ENCODE results near the gene SULT1B1. TPM values are rescaled to one million over a fixed set of nuclear protein-coding genes. Genes with fewer than 3 reads are reported as not detected.

The SULT1B1 gene
- polyA plus RNA-seq, 5 donors: 1.5 to 3.3 (median 2.6) TPM

- DNase-seq: no peak
Measured at GRCh38 chr4:69750346-69750745, 10.1 kb downstream of the SULT1B1 start.

GRCh38 chr4:69749771-69750170 is 10.6 kb downstream of the SULT1B1 start:
- no peak for DNase-seq

DNA sequence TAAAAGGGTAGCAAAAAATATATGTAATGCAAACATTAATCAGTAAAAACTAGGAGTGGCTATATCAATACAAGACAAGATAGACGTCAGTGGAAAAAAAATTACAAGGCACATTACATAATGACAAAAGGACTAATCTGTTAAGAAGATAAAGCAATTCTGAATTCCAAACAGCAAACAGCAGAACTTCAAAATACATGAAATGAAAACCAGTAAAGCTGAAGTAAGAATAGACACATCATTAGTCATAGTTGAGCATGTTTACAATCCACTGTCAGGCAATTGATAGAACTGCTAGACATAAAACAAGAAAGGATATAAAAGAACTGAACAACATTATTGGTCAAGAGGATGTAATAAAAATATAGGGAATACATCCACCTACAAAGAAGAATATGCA is 12.2 kb downstream of the SULT1B1 start:
- no peak for DNase-seq

- no peak for DNase-seq
Measured at GRCh38 chr4:69744157-69744478, 16.3 kb downstream of the SULT1B1 start.

DNA sequence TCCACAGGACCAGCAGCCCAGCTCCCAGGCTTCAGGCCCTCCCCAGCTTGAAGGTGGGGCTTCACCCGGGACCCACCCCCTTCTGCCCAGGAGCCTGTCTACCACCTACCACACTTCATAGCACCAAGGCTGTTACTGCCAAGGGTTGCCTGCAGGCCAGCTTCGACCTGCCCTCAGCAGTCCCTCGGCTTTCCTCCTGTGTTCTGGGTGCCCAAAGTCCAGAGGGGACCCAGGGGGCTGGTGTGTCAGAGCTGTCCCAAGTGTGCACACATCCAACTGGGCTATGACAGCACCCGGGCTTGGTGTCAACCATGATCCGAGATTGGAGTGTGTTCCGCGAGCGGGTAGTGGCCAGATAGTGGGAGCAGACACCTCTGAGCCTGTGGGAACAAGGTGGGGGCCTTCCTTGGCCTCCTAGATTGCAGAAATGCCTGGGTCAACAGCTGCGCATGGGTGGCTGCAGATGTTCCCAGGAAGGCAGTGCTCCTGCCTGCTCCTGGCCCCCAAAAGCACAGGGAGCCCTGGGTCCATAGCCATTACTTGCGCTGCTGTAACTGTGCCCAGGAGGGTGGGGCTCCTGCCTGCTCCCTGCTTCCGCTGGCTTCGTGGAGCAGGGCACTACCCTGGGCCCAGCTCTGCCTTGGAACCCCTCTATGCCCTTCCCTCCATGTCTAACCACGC is 16.8 kb downstream of the SULT1B1 start:
- DNase-seq: no peak

DNA sequence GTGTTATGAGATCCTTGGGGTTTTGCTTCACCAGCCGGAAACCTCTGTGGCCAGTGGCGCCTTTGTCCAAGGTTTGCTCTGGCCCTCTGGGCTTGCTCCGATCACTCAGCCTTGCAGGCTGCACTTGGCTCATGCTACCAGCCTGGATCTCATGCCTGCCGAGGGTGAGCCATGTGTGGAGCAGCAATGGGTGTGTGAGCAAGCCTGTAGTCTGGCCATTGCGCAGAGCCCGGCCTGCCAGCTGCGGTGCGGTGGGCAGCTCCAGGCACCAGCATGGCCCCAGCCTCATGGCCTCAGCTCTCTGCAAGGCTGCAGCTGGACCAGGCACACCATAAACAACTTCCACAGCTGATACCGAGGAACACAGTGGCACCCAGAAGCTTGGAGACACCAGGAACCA is 17.8 kb downstream of the SULT1B1 start:
- no peak for DNase-seq

DNA sequence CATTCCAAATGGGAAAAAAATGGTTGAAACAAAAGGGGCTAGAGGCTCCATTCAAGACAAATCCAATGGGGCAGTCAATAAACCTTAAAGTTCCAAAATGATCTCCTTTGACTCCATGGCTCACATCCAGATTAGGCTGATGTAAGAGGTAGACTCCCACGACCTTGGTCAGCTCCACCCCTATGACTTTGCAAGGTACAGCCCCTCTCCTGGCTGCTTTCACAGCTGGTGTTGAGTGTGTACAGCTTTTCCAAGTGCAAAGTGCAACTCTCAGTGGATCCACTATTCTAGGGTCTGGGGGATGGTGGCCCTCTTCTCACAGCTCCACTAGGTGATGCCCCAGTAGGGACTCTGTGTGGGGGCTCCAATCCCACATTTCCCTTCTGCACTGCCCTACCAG is 21.5 kb downstream of the SULT1B1 start:
- DNase-seq: no peak

GRCh38 chr4:69735119-69735518 is 25.3 kb downstream of the SULT1B1 start:
- no peak for DNase-seq

DNA sequence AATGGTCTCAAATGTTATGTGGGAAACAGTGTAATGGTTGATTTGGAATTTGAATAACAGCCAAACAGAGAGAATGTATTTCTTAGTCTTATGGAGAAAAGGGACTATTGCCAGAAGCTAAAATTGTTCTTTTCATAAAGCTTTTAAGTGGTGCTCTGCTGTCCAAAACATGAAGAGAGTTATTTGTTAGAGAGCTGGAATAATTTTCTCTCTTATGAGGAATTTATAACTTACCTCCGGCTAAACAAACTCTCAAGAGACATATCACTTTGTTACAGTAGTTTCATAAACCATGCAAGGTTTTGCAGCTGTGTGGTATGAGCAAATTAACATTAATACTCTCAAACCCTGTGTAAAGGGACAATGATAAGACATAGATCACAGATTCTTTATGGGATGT is 28.6 kb downstream of the SULT1B1 start:
- DNase-seq: no peak

DNA sequence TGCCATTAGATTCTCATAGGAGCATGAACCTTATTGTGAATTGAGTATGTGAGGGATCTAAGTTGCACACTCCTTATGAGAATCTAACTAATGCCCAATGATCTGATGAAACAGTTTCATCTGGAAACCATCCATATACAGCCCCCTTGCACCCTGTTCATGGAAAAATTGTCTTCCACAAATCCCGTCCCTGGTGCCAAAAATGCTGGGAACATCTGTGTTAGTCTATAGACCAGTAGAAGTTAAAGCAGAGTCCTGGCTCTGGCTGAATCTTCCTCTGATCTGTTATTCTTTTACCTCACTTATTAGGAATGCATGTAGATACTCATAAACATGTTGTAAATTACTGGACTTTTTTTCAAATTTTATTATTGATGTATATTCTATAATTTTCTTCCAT is 29.2 kb downstream of the SULT1B1 start:
- DNase-seq: no peak

DNA sequence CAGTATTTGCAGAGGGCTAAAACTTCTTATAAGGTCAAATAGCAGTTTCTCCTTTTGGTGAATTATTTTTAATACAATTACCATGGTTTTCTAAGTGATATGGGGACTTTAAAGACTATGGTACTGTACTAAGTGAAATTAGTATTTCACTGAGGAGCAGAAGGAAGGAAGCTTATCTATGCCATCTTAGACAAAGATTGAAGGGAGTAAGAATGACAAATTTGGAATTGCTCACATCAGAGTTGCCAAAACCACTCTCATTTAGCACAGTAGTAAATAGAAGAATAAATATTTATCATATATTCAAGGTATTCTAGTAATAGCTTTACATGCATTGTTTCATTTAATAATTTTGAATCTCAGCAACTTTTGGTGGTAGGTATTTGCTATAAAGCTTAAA is 30.4 kb downstream of the SULT1B1 start:
- no peak for DNase-seq

GRCh38 chr4:69727926-69728325 is 32.5 kb downstream of the SULT1B1 start:
- no peak for DNase-seq

- no peak for DNase-seq
Measured at GRCh38 chr4:69727426-69727825, 33.0 kb downstream of the SULT1B1 start.

DNA sequence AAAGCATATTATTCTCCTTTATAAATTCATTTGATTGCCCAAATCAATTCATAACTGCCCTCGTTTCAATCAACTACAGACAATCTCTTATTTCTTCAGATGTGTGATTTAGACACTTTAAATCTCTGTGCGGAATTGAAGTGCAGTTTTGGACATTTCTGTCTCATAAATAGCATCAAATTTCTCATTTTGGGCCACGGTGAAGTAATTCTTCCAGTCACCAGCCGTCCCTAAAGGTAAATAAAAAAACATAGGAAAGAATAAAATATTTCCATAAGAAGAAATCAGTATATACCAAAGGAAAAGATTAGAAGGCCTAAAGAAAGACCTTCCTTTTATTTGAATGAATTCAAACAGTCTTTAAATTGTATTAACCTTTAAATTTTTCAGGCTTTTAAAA is 33.4 kb downstream of the SULT1B1 start:
- no peak for DNase-seq

- no peak for DNase-seq
Measured at GRCh38 chr4:69718396-69719271, 41.8 kb downstream of the SULT1B1 start.

- DNase-seq: no peak
Measured at GRCh38 chr4:69717778-69718177, 42.6 kb downstream of the SULT1B1 start.

DNA sequence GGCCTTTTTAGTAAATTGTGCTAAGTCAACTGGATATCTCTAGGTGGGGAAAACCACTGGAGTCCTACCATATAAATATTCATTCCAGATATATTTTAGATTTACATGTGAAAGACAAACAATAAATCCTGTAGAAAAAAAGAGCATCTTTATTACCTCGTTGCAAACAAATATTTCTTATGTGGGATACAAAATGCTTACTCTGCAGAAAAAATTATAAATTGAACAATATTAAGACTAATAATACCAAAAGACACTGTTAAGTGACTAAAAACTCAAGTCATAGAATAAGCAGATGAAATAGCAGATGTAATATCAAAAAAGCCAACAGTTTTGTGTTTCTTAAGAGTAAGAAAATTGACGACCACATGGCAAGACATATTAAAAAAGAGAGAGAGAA is 43.8 kb downstream of the SULT1B1 start:
- DNase-seq: no peak

- no peak for DNase-seq
Measured at GRCh38 chr4:69714086-69714485, 46.3 kb downstream of the SULT1B1 start.

- DNase-seq: peak in 1 of 2 donors; percentile 44
Measured at GRCh38 chr4:69713593-69713992, 46.8 kb downstream of the SULT1B1 start.

GRCh38 chr4:69710580-69710979 is 49.8 kb downstream of the SULT1B1 start:
- DNase-seq: no peak

DNA sequence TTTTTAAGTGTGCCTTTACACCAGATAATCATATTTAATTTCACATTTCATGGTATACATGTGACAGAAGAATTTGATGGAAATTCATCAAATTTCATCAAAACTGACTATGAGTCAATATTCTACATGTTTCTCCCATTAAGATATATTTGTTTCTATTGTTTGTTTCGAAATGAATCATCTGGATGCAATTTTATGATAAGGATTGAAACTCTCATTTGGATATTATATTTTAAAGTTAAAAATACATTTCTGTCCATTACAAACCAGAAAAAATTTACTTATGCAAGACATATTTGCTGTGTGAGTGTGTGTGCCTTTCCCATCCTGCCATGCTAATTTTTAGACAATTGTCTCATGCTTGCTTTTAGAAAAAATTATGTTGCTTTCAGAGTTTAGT is 52.2 kb downstream of the SULT1B1 start:
- no peak for DNase-seq

DNA sequence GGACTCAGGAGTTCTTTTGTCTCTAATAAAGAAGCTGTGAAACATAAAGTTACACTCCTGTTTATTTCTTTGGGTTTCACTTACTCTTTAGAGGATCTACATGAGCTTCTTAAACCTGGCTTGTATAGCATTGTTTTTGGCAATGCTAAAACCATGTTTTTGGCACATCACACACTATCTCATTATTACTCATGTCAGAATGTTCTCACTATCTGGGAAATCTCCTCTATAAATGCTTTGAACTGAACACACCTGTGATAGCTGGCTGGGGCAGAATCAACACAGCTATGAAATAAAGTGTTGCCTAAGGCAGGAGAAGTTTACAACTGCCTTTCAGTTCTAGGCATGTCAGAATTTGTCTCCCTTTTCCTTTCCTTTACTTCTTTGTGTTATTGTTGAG is 52.6 kb downstream of the SULT1B1 start:
- no peak for DNase-seq

GRCh38 chr4:69702201-69702600 is 58.2 kb downstream of the SULT1B1 start:
- DNase-seq: no peak

DNA sequence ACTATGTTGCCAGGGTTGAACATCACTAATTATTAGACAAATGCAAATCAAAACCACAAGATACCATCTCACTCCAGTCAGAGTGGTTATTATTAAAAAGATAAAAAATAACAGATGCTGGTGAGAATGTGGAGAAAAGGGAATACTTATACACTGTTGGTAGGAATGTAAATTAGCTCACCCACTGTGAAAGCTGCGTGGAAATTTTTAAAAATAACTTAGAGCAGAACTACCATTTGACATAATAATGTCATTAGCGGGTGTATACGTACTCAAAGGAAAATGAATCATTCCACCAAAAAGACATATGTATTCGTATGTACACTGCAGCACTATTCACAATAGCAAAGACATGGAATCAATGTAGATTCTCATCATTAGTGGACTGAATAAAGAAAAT is 58.7 kb downstream of the SULT1B1 start:
- no peak for DNase-seq
